WTC11 (cell line): ENCODE measurements around the gene MBOAT2. TPM values are rescaled to one million over a fixed set of nuclear protein-coding genes. Genes with fewer than 3 reads are reported as not detected.

Experiments
- ATAC-seq: fragments of 200-7000 bp; cut with Tn5 transposase; 2 replicates; pipeline ENCODE4 v1.10.0; 2021; ENCODE audit warnings: mild to moderate bottlenecking, moderate library complexity
- CTCF ChIA-PET: fragments of 300-600 bp; sonication (Branson Sonifier 250); formaldehyde crosslinking; loops from one replicate; lab custom pipeline; 2021; ENCODE audit warnings: antibody characterized with exemption; lab: Charles Lee
- POLR2A ChIA-PET: fragments of 350-600 bp; sonication (Branson Sonifier 250); formaldehyde crosslinking; loops from one replicate; lab custom pipeline; 2021; ENCODE audit warnings: antibody characterized with exemption; lab: Charles Lee
- DNase-seq: peaks from one replicate; pipeline ENCODE4 v3.0.0; 2021; ENCODE audit warnings: low spot score
- H3K27ac Mint-ChIP-seq: 2 replicates; pipeline ENCODE4 v1.8.0; 2021; ENCODE audit warnings: mixed read lengths
- H3K27me3 Mint-ChIP-seq: 2 replicates; pipeline ENCODE4 v1.8.0; 2021; ENCODE audit warnings: low read depth, mild to moderate bottlenecking, moderate library complexity, mixed read lengths
- H3K36me3 Mint-ChIP-seq: 2 replicates; pipeline ENCODE4 v1.8.0; 2021; ENCODE audit warnings: mixed read lengths
- H3K4me1 Mint-ChIP-seq: 2 replicates; pipeline ENCODE4 v1.8.0; 2022; ENCODE audit warnings: mixed read lengths
- H3K4me3 Mint-ChIP-seq: 2 replicates; pipeline ENCODE4 v1.8.0; 2021; ENCODE audit warnings: mild to moderate bottlenecking, moderate library complexity, mixed read lengths
- H3K9me3 Mint-ChIP-seq: 2 replicates; pipeline ENCODE4 v1.8.0; 2021; ENCODE audit warnings: mixed read lengths
- GABPB1 ChIP-seq: sonication (generic); formaldehyde crosslinking; IDR thresholded peaks from 2 replicates; pipeline ENCODE4 v1.8.1; 2023; ENCODE audit warnings: mild to moderate bottlenecking, missing genetic modification reagents
- GRHL2 ChIP-seq: fragments of 250-450 bp; sonication (Bioruptor Pico); IDR thresholded peaks from 2 replicates; pipeline ENCODE4 v1.8.0; 2022; ENCODE audit warnings: mild to moderate bottlenecking, moderate library complexity; ENCODE audit not compliant: insufficient replicate concordance, severe bottlenecking
- RELA ChIP-seq: sonication (generic); formaldehyde crosslinking; IDR thresholded peaks from 2 replicates; pipeline ENCODE4 v1.8.1; 2022; ENCODE audit warnings: missing genetic modification reagents, mild to moderate bottlenecking, borderline replicate concordance
- RORB ChIP-seq: fragments of 250-450 bp; sonication (Bioruptor Pico); IDR thresholded peaks from 2 replicates; pipeline ENCODE4 v1.9.0; 2021; ENCODE audit warnings: mild to moderate bottlenecking
- SOX15 ChIP-seq: fragments of 250-450 bp; sonication (Bioruptor Pico); IDR thresholded peaks from 2 replicates; pipeline ENCODE4 v1.9.0; 2021; ENCODE audit warnings: mild to moderate bottlenecking
- TP53 ChIP-seq: sonication (generic); formaldehyde crosslinking; IDR thresholded peaks from 2 replicates; pipeline ENCODE4 v1.8.1; 2023; ENCODE audit warnings: mild to moderate bottlenecking, missing genetic modification reagents
- ZNF263 ChIP-seq: sonication (generic); formaldehyde crosslinking; IDR thresholded peaks from 2 replicates; pipeline ENCODE4 v1.8.1; 2022; ENCODE audit warnings: low read depth, mild to moderate bottlenecking, moderate library complexity, missing genetic modification reagents
- ZNF416 ChIP-seq: fragments of 250-450 bp; sonication (Bioruptor Pico); IDR thresholded peaks from 2 replicates; pipeline ENCODE4 v1.9.0; 2021; ENCODE audit warnings: mild to moderate bottlenecking, inconsistent platforms
- total RNA-seq: library from RNA; stranded (reverse); gene quantifications from 3 replicates; pipeline ENCODE4 v1.2.3, GENCODE V29; 2021
- TF ChIP-seq, protein P1 (sequence below): sonication (generic); formaldehyde crosslinking; IDR thresholded peaks from 2 replicates; pipeline ENCODE4 v1.8.1; 2022; ENCODE audit warnings: low read depth, missing genetic modification reagents, borderline replicate concordance
- TF ChIP-seq, protein P2 (sequence below): fragments of 200-600 bp; IDR thresholded peaks from 2 replicates; pipeline ENCODE4 v1.8.0; 2022; ENCODE audit warnings: antibody characterized with exemption
- TF ChIP-seq, protein P3 (sequence below): sonication (generic); formaldehyde crosslinking; IDR thresholded peaks from 2 replicates; pipeline ENCODE4 v1.8.0; 2023; ENCODE audit warnings: missing genetic modification reagents, mild to moderate bottlenecking, borderline replicate concordance
- TF ChIP-seq, protein P4 (sequence below): fragments of 250-450 bp; sonication (Bioruptor Pico); IDR thresholded peaks from 2 replicates; pipeline ENCODE4 v1.9.0; 2021; ENCODE audit warnings: mild to moderate bottlenecking
- TF ChIP-seq, protein P5 (sequence below): sonication (generic); formaldehyde crosslinking; IDR thresholded peaks from 2 replicates; pipeline ENCODE4 v1.8.0; 2022; ENCODE audit warnings: mild to moderate bottlenecking, missing genetic modification reagents
- TF ChIP-seq, protein P6 (sequence below): fragments of 250-450 bp; sonication (Bioruptor Pico); IDR thresholded peaks from 2 replicates; pipeline ENCODE4 v1.8.0; 2021; ENCODE audit warnings: mild to moderate bottlenecking
- TF ChIP-seq, protein P7 (sequence below): sonication (generic); formaldehyde crosslinking; IDR thresholded peaks from 2 replicates; pipeline ENCODE4 v1.8.1; 2023; ENCODE audit warnings: mild to moderate bottlenecking, missing genetic modification reagents, moderate library complexity

Gene MBOAT2
- total RNA-seq, 1 experiment from 2014 or later: 24.7 TPM

DNA sequence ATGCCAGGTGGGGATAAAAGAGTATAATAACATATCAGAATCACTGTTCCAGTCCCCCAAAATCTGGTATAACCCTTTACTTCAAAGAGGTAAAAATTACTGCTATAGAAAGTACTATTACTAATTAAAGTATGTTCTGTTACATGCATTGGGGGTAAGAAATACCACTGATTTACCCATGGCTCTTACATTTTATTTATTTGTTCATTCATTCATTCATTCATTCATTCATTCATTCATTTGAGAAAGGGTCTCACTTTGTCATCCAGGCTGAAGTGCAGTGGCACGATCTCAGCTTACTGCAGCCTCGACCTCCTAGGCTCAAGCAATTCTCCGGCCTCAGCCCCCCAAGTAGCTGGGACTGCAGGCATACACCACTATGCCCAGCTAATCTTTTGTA, 74.4 kb downstream of the MBOAT2 start:
- Mint-ChIP-seq H3K27me3 (no peaks in the 10 kb centered on the region), H3K27ac (no peak overlapping the region), H3K9me3 (0 out of 2 replicates have a peak, but pooled peaks cover 3% of the 10 kb centered on the region), H3K4me1 (peaks cover 3% of the 10 kb centered on the region; the same call in 1 of the 2 replicates), H3K36me3 (peaks cover 6% of the 10 kb centered on the region), H3K4me3 (no peak overlapping the region)
- TF ChIP-seq GABPB1 (CRISPR knock-in tag): no peak
- TF ChIP-seq, protein P1, sequence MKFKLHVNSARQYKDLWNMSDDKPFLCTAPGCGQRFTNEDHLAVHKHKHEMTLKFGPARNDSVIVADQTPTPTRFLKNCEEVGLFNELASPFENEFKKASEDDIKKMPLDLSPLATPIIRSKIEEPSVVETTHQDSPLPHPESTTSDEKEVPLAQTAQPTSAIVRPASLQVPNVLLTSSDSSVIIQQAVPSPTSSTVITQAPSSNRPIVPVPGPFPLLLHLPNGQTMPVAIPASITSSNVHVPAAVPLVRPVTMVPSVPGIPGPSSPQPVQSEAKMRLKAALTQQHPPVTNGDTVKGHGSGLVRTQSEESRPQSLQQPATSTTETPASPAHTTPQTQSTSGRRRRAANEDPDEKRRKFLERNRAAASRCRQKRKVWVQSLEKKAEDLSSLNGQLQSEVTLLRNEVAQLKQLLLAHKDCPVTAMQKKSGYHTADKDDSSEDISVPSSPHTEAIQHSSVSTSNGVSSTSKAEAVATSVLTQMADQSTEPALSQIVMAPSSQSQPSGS (CRISPR knock-in tag): no peak
- TF ChIP-seq, protein P2, sequence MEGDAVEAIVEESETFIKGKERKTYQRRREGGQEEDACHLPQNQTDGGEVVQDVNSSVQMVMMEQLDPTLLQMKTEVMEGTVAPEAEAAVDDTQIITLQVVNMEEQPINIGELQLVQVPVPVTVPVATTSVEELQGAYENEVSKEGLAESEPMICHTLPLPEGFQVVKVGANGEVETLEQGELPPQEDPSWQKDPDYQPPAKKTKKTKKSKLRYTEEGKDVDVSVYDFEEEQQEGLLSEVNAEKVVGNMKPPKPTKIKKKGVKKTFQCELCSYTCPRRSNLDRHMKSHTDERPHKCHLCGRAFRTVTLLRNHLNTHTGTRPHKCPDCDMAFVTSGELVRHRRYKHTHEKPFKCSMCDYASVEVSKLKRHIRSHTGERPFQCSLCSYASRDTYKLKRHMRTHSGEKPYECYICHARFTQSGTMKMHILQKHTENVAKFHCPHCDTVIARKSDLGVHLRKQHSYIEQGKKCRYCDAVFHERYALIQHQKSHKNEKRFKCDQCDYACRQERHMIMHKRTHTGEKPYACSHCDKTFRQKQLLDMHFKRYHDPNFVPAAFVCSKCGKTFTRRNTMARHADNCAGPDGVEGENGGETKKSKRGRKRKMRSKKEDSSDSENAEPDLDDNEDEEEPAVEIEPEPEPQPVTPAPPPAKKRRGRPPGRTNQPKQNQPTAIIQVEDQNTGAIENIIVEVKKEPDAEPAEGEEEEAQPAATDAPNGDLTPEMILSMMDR: no peak
- TF ChIP-seq, protein P3, sequence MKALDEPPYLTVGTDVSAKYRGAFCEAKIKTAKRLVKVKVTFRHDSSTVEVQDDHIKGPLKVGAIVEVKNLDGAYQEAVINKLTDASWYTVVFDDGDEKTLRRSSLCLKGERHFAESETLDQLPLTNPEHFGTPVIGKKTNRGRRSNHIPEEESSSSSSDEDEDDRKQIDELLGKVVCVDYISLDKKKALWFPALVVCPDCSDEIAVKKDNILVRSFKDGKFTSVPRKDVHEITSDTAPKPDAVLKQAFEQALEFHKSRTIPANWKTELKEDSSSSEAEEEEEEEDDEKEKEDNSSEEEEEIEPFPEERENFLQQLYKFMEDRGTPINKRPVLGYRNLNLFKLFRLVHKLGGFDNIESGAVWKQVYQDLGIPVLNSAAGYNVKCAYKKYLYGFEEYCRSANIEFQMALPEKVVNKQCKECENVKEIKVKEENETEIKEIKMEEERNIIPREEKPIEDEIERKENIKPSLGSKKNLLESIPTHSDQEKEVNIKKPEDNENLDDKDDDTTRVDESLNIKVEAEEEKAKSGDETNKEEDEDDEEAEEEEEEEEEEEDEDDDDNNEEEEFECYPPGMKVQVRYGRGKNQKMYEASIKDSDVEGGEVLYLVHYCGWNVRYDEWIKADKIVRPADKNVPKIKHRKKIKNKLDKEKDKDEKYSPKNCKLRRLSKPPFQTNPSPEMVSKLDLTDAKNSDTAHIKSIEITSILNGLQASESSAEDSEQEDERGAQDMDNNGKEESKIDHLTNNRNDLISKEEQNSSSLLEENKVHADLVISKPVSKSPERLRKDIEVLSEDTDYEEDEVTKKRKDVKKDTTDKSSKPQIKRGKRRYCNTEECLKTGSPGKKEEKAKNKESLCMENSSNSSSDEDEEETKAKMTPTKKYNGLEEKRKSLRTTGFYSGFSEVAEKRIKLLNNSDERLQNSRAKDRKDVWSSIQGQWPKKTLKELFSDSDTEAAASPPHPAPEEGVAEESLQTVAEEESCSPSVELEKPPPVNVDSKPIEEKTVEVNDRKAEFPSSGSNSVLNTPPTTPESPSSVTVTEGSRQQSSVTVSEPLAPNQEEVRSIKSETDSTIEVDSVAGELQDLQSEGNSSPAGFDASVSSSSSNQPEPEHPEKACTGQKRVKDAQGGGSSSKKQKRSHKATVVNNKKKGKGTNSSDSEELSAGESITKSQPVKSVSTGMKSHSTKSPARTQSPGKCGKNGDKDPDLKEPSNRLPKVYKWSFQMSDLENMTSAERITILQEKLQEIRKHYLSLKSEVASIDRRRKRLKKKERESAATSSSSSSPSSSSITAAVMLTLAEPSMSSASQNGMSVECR (CRISPR knock-in tag): no peak
- TF ChIP-seq, protein P4, sequence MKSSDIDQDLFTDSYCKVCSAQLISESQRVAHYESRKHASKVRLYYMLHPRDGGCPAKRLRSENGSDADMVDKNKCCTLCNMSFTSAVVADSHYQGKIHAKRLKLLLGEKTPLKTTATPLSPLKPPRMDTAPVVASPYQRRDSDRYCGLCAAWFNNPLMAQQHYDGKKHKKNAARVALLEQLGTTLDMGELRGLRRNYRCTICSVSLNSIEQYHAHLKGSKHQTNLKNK (CRISPR knock-in tag): no peak
- TF ChIP-seq ZNF416 (CRISPR knock-in tag): no peak
- no peak for TF ChIP-seq TP53
- TF ChIP-seq, protein P5, sequence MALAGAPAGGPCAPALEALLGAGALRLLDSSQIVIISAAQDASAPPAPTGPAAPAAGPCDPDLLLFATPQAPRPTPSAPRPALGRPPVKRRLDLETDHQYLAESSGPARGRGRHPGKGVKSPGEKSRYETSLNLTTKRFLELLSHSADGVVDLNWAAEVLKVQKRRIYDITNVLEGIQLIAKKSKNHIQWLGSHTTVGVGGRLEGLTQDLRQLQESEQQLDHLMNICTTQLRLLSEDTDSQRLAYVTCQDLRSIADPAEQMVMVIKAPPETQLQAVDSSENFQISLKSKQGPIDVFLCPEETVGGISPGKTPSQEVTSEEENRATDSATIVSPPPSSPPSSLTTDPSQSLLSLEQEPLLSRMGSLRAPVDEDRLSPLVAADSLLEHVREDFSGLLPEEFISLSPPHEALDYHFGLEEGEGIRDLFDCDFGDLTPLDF (CRISPR knock-in tag): no peak
- no peak for TF ChIP-seq RORB
- TF ChIP-seq, protein P6, sequence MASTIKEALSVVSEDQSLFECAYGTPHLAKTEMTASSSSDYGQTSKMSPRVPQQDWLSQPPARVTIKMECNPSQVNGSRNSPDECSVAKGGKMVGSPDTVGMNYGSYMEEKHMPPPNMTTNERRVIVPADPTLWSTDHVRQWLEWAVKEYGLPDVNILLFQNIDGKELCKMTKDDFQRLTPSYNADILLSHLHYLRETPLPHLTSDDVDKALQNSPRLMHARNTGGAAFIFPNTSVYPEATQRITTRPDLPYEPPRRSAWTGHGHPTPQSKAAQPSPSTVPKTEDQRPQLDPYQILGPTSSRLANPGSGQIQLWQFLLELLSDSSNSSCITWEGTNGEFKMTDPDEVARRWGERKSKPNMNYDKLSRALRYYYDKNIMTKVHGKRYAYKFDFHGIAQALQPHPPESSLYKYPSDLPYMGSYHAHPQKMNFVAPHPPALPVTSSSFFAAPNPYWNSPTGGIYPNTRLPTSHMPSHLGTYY: no peak
- no peak for TF ChIP-seq ZNF263 (CRISPR knock-in tag)
- TF ChIP-seq RELA (CRISPR knock-in tag): no peak
- no peak for ATAC-seq
- POLR2A ChIA-PET: no interaction called here
- CTCF ChIA-PET: no interaction called here
- DNase-seq: no peak

DNA sequence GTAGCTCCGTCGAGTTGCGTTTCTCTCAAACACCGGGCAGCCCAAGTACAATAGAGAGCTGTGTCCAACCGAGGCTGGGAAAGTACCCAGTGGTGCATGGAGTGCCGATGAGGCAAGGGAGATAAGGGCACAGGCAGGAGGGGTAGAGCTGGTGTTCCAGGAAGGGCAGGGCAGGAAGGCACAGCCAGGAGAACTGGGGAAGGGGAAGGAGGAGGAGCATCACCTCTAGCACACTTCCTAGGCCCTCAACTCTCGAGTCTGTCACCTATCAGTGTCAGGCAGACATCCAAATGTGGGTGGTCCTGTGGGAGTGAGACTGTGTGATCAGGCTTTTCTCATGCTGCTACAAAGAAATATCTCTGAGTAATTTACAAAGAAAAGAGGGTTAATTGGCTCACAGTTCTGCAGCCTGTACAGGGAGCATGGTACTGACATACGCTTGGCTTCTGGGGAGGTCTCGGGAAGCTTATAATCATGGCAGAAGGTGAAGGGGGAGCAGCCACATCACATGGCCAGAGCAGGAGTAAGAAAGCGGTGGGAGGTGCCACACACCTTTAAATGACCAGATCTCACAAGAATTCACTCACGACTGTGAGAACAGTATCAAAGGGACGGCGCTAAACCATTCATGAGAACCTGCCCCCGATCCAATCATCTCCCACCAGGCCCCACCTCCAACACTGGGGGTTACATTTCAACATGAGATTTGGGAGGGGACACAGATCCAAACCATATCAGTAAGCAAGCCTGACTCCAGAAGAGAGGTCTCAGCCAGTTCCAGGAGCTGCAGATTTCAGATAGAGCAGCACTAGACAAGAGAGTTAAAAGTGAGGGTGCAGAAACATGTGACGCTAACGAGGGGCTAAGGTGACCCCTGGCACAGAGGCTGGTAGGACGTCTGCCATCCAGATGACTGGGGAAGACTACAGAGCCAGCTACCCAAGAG, 75.7 kb downstream of the MBOAT2 start:
- POLR2A ChIA-PET: no interaction called here

More for the DNA sequence above, 75.7 kb downstream of the MBOAT2 start:
- Mint-ChIP-seq H3K27ac (no peak overlapping the region), H3K9me3 (0 out of 2 replicates have a peak, but pooled peaks cover 3% of the 10 kb centered on the region), H3K36me3 (peaks cover 6% of the 10 kb centered on the region), H3K27me3 (no peaks in the 10 kb centered on the region), H3K4me3 (no peak overlapping the region), H3K4me1 (peaks cover 4% of the 10 kb centered on the region; the same call in 1 of the 2 replicates)
- no peak for DNase-seq
- ATAC-seq: no peak
- TF ChIP-seq GRHL2 (CRISPR knock-in tag) (no peak), SOX15 (CRISPR knock-in tag) (no peak)
- TF ChIP-seq, protein P7, sequence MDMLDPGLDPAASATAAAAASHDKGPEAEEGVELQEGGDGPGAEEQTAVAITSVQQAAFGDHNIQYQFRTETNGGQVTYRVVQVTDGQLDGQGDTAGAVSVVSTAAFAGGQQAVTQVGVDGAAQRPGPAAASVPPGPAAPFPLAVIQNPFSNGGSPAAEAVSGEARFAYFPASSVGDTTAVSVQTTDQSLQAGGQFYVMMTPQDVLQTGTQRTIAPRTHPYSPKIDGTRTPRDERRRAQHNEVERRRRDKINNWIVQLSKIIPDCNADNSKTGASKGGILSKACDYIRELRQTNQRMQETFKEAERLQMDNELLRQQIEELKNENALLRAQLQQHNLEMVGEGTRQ: no peak
- CTCF ChIA-PET: interaction anchor here (1.3 kb wide), 1 partner anchor 46 kb away, joined by 3 read pairs; no protein-coding TSS in a partner anchor
